SK-N-DZ (cell line): ENCODE data around the gene MXRA8.

Experiments
- DNase-seq: peaks from one replicate; pipeline ENCODE4 v3.0.0-alpha.2; 2015; ENCODE audit warnings: low spot score

Gene MXRA8

DNA sequence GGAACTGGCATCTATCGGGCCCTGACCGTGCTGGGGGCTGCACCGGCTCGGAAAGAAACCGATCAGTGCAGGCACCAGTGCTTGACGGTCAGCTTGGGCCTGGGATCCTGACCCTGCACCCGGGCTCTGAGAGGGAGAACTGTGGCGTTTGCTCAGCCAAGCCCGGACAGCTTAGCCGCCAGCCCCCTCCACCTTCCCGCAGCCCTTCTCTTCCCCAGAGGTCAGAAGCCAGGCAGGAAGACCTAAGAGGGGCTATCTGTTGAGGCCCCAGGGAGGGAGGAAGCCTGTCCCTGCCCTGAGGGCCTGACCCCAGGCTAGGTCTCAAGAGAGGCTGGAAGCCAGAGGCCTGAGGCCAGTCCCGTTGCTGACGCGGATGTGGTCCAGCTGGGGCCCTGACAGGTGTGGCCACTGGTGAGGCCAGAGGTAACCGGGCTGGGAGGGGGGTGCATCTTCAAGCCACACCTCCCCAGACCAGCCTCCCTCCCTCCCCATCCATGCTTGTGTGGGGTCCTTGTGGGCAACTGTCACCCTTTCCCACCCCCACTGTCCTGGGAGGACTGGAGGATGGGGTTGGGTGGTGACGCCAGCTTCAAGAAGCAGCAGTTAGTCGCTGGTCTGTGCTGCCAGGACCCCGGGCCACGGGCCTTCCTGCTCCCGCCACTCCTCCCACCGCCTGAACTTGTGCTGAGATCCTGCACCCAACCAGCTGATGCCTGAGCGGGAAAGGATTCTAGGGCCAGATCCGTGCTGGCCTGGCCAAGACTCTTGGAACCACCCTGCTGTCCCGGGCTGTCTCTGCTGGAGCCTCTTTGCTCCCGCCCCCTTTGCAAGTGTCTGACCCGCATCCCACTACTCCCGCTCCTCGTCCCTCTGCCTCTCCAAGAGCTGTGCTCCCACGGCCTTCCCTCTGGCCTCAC, 6.6 kb downstream of the MXRA8 start:
- no peak for DNase-seq

DNA sequence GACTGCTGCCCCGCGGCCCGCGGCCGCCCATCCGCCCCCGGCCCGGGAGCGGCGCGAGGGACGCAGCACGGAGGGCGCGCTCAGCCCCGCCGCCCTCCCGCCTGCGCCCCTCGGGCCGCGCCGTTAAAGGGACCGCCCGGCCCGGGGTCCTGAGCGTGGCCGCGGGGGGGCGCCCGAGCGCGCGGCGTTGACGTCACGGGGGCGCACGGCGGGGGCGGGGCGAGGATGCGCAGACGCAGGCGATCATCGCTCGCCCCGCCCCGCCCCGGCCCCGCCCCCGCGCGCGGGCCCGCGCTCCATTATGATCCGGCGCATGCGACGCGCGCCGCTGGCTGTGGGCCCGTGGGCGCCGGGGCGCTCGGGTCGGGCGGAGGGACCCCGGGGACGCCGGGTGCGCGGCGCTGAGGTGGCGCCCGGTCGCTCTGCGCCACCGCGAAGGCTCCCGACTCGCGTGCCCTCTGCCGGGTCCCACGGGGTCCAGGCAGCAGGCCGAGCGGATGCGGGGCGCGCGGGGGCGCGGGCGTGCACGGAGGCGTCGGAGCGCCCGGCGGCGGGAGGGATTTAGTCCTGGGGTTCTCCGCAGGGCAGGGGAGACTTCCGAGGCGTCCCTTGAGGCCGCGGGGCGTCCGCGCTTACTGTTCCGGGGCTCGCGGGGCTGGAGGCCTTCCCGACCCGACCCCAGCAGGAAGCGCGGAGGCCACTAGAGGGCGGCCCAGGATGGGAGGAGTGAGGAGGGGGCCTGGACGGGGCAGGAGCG, 8.9 kb downstream of the MXRA8 start, which contains the start of gene DVL1:
TSS of gene DVL1 (minus strand) at position 163 of the 757 bp plus-strand sequence. CDS start 353 bp downstream, outside the sequence.
- DNase-seq, result peak; percentile 67

DNA sequence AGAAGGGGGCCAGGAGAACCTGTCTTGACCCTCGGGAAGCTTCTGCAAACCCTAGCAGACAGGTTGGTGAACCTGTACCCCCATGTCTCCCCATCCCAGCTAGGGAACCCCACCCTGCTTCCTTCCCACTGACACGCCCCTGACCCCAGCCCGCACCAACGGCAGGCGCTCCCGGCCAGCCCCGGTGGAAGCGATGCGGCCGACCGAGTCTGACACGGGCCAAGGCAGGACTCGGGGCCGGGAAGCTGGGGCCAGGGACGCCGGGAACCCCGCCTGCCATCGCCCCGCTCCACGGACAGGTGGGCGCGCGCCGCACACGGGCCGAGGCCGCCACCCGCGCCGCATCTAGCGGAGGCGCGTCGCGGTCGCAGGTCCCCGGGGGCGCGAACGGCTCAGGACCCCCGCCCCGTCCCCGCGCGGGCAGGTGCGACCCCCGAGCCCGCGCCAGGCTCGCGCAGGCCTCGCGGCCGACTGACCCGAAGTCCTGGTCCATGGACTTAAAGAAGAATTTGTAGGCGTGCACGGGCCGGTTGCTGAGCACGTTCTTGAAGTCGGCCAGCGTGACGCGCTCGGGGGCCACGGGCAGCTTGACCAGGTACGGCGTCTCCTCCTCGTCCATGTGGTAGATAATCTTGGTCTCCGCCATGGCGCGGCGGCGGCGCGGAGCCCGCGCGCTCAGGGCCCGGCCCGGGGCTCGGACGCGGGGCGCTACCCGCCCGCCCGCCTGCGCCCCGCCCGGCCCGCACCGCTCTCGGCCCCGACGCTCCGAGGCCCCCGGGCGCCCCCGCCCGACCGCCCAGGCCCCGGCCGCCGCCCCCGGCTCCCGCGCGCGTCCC, 9.7 kb downstream of the MXRA8 start:
- DNase-seq, result no peak

DNA sequence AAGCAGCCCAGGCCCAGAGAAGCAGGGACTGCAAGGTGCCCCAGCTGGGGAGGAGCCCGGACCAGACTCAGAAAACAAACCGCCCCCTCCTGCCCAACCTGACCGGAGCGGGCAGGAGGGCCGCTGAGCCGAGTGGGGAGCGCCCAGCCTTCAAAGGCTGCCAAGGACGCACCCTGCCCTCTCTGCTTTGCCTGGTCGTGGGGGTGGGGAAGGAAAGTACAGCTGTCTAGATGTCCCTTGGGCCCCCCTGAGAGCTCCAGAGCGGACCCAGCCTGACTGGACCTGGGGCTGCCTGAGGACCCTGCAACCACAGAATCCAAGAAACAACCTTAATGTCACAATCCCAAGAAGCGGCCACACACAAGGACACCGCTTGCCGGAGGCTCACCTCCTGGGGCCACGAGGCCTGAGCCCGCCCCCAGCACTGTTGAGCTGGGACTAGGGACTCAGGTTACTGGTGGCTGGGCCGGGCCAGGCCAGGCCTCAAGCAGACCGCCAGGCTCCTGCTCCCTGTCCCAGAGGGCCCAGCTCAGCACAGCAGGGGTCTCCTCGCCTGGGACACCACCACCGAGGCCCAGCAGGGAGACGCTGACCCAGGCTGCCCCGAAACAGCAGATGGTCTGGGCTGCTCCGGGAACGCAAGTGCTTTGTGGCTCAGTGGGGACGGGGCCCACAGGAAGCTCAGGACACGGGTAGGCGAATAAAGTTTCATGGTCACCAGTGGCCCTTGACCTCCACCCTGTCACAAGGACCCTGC, 10.5 kb downstream of the MXRA8 start:
- DNase-seq, result no peak

DNA sequence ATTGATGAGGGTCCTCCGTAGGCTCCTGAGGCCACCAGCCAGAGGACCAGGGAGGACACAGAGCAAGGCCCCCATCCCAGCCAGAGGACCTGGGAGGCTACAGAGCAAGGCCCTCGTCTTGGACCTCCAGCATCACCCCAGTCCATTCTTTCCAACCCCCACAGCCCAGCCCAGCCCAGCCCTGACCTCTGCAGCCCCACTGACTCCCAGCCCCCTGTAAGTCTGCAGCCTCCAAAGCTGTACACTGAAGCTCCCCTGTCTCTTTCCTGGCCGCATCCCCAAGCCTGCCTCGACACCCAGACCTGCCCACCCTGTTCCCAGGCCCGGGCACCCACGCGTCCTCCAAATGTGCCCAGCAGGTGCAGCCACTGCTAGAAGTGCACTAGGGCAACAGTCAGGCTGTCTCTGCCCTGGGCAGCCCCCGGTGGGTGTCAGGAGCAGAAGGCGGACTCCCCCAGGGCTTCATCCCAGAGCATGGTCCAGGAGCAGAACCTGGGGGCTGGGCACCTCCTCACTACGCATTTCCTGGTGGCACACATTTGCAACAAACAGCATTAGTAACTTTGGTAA, 11.2 kb downstream of the MXRA8 start:
- no peak for DNase-seq

DNA sequence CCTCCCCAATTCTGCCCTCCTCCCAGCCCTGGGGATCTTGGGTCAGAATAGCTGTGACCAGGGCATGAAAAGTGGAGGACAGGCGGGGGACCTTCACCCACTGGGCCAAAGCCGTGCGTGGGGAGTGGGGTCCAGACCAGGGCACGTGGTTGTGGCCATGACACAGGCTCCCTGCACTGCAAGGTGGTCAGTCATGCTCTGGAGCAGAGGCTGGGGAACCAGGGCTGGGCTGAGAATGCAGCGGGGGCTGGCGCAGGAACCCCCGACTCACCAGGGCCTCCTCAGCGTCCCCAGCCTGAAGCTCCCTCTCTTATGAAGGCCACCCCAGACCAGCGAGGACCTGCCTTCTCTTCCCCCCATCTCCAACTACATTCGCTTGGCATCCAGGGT, 11.9 kb downstream of the MXRA8 start:
- no peak for DNase-seq

DNA sequence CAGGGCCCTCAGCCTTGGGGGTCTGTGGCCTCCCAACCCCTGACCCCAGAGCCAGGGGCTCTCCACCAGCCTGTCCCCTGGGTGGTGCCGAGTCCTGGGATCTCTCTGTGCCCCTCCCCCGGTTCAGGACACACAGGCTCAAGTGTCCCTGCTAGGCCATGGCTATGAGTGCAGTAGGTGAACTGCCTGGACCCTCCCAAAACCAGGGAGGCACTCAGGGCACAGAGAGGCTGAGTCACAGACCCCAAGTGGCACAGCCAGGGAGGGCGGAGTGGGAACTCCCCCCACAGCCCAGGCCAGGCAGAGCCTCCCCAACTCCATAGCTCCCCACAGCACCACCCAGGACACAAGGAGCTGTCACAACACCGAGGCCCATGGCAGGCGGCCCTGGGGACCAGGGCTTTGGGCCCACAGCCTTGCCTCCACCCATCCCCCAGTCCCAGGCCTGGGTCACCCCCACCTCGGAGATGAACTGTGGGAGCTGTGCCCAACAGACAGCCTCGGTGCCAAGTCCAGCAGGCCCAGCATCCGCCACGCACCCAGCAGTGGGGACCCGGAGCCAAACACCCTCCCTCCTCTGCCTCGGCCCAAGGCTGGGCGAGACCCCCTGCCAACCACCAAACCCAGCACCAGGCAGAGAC, 12.4 kb downstream of the MXRA8 start:
- no peak for DNase-seq

DNA sequence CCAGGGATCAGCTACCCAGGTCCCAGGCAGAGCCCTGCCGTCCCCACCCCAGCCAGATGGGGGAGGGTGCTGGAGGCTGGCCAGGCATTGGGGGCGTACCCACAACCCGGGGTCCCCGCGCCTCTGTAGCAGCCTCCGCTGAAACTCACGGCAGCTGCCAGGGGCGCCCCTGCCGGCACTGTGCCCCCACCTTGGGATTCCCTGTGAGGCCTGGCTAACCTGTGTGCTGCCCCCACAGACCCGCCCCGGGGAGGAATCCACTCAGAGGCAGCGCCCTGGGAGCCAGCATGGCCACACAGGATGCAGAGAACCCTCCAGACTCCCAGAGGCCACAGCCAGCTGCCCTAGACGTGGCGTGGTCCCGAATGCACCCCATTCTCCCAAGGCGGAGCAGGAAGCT, 13.0 kb downstream of the MXRA8 start:
- no peak for DNase-seq

DNA sequence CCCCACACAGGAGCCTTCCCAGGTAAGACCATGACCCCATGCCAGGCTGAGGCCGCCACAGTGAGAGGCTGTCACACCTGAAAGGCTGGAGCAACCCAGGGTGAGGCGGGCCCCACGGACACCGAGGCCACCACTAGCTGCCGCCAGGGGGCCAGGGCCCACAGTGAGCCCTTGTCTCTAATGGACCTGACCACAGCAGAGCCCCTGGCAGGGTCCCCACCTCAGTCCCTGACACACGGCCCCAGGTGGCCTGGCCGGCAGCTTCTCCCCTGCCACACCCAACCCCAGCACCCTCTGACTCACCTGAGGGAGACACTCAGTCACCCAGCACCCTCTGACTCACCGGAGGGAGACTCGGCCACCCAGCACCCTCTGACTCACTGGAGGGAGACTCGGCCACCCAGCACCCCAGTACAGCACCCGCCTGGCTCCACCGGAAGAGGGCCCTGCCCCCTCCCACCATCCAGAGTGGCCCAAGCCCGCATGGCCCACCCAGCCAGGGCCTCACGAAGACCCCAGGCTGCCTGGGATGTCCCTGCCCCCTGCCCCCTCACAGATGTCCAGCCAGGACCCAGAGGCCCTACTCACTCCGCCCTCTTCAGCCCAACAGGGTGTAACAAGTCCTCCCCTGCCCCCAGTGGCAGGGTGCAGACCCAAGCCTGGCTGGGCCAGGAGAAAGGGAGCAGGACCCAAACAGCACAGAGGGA, 13.5 kb downstream of the MXRA8 start:
- no peak for DNase-seq

DNA sequence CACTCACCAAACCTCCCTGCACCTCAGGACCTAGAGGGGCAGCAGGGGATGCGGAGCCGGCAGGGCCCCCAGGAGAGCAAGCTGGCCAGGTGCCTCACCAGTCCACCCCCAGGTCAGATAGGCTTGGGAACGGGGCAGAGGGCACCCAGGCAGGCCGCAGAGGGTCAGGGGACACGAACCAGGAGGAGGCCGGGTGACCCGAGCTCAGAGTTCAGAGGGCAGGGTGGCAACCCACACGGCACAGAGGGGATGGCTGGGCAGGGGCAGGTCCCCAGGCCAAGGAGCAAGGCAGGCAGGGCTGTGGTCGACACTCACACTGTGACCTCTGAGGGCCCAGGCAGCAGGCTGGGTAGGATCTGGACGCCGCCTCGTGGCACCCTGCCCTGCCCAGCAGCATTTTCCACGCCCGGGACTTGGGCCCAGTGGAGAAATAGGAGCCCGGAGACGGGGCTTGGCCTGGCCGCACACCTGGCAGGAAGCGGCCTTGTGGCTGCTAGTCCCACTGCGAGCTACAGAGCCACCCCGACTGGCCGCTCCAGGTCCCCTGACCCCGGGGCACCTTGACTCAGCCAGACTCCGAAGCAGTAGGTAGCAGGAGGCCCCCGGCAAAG, 14.4 kb downstream of the MXRA8 start:
- no peak for DNase-seq

DNA sequence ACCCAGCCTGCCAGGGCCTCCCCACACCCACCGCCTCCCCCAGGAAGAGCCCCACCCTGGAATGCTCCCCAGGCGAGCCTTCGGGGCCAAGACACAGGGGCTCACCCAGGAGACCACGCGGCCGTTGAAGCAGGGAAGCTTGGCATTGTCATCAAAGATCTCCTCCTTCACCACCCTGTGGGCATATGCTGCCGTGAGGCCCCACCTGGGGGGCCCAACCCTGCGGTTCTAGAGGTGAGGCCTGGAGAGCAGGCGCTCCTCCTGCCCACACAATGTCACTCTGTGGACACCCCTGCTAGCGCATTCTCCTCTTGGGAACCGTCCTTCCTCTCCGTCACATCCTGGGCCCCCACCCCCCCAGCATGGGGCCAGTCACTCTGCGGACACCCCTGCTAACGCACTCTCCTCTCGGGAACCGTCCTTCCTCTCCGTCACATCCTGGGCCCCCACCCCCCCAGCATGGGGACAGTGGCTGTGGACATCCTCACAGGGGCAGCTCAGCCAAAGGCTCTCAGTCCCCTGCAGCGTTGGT, 15.7 kb downstream of the MXRA8 start:
- no peak for DNase-seq

DNA sequence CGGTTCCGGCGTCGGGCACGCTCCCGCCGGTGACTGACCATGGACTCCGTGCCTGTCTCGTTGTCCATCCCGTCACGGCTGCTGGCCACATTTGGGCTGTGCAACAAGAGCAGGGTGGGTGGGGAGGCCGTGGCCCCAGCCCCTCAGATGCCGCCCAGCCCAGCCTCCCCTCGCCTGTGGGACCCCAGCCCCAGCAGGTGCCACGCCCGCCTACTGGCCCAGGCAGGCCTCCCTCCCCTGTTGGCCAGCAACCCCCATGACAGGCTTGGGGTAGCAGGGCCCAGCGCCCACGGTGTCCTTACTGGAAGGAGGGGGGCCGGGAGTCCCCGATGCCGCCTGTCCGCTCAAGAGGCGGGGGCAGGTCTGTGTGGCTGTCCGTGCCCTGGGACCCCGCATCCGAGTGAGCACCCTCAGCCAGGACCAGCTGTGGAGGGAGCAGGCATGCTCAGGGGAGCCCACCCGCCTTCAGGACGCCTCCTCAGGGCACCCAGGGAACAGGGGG, 16.2 kb downstream of the MXRA8 start:
- DNase-seq, result no peak

DNA sequence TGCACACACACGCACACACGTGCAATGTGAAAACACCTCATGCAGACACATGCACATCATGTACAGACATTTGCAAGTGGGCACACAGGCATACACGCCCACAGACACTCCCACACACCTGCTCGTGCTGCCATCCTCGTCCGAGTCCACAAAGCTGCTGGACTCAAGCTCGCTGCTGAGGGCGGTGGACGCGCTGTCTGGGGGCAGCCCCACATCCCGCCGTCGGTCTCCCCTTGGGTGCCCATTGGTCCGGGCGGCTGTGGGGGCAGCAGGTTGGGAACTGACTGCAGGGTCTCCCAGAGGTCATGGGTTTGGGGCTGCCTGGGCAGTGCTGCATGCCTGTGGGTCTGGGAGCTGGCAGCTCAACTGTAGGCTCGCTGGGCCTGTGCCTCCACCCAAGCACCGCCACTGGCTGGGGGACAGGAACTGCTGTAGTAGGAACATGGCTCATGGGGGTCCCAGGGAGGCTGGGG, 16.8 kb downstream of the MXRA8 start:
- no peak for DNase-seq

DNA sequence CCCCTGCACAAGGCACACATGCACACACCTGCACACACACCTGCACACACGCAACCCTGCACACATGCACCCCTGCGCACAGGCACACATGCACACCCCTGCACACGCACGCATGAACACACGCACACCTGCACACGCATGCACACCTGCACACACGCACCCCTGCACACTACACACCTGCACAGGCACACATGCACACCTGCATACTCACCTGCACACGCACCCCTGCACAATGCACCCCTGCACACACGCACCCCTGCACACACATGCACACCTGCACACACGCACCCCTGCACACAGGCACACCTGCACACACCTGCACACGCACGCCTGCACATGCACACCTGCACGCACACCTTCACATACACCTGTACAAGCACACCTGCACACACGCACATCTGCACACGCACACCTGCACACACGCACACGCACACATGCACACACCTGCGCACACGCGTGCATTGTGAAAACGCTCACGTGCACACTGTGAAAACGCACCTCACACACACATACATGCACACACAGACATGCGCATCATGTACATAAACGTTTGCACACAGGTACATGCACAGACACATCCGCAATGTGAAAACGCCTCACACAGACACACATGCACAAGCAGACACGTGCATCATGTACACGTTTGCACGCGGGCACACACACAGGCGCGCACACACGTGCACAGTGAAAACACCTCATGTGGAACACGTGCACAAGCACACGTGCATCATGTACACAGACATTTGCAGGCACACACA, 17.4 kb downstream of the MXRA8 start:
- no peak for DNase-seq

DNA sequence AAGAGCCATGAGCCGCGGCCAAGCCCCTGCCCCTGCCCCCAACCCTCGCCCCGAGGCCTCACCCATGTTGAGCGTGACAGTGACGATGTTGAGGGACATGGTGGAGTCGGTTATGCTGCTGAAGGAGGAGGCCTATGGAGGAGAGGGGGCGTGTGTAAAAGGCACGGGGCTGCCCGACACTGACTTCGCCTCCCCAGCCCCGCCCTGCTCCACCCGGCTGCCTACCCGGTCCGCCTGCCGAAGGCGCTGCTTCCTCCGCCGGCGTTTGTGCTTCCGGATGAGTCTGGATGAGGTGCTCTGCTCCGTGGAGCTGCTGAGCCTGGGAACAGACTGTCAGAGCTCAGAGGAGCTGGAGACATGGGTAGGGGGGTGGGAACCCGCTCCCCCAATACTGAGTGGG, 18.2 kb downstream of the MXRA8 start:
- DNase-seq, result no peak

DNA sequence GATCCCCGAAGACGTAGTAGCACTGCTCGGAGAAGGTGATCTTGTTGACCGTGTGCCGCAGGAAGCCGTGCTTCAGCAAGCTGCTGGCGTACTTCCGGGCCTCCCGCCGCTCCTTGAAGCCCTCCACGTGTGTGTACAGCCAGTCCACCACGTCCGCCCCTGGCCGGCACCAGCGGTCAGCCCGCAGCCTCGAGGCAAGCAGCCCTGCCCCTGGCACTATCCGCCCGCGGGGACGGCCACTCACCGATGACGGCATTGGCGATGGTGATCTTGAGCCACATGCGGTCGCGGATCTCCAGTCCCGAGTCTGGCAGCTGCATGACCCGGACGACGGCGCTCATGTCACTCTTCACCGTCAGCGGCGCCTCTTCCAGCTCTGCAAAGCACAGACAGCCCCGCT, 20.1 kb downstream of the MXRA8 start:
- DNase-seq, result no peak

DNA sequence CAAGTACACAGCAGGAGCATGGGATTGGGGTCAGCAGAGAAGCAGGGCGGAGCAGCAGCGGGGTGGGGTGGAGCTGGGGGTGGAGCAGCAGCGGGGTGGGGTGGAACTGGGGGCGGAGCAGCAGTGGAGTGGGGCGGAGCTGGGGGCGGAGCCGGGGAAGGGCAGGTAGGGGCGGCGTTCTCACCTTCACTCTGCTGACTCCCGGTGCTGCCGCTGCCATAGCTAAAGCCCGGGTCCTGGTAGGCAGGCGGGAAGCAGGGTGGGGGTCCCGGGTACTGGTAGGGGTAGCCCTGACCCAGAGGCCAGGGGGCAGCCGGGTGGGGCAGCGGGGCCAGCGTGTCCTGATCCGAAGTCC, 20.6 kb downstream of the MXRA8 start:
- no peak for DNase-seq
